GM10266 (cell line): ENCODE data around the gene MED12L.
A peak's percentile ranks its signal among the peaks of the same experiment; 100 is the strongest.

Experiments
- DNase-seq: peaks from one replicate; pipeline ENCODE4 v3.0.0; 2012; ENCODE audit errors: extremely low spot score
- TF ChIP-seq, protein P1 (sequence below): IDR thresholded peaks from 2 replicates; pipeline ENCODE4 v1.5.1; 2012; ENCODE audit warnings: mild to moderate bottlenecking, low read depth; ENCODE audit not compliant: control insufficient read depth, insufficient read depth; ENCODE audit errors: missing control alignments

MED12L gene

GRCh38 chr3:151205482-151205881, 120.0 kb downstream of the MED12L start:
- TF ChIP-seq, protein P1, sequence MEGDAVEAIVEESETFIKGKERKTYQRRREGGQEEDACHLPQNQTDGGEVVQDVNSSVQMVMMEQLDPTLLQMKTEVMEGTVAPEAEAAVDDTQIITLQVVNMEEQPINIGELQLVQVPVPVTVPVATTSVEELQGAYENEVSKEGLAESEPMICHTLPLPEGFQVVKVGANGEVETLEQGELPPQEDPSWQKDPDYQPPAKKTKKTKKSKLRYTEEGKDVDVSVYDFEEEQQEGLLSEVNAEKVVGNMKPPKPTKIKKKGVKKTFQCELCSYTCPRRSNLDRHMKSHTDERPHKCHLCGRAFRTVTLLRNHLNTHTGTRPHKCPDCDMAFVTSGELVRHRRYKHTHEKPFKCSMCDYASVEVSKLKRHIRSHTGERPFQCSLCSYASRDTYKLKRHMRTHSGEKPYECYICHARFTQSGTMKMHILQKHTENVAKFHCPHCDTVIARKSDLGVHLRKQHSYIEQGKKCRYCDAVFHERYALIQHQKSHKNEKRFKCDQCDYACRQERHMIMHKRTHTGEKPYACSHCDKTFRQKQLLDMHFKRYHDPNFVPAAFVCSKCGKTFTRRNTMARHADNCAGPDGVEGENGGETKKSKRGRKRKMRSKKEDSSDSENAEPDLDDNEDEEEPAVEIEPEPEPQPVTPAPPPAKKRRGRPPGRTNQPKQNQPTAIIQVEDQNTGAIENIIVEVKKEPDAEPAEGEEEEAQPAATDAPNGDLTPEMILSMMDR: no peak
- DNase-seq: no peak

DNA sequence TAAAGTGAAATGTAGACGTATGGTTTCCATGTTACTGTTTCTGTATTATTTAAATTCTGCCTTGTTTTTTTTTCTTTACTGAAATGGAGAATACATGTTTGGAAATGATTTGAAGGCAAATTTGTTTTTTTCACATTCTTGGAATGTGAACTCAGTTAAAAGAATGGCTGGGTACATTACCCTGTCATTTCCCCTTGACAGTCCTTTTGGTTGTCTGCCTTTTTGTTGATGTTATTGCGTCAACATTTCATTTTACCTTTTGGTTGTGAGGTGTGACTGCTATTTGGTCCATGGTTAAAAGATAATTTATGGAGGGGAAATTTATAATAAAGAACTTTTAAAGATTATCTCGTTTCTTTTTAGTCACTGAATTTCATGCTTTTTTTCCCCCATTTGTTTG, 120.7 kb downstream of the MED12L start:
- DNase-seq: no peak
- TF ChIP-seq, protein P1: no peak

- no peak for DNase-seq
- TF ChIP-seq, protein P1: no peak
Observed at GRCh38 chr3:151209654-151210053, 124.2 kb downstream of the MED12L start.

DNA sequence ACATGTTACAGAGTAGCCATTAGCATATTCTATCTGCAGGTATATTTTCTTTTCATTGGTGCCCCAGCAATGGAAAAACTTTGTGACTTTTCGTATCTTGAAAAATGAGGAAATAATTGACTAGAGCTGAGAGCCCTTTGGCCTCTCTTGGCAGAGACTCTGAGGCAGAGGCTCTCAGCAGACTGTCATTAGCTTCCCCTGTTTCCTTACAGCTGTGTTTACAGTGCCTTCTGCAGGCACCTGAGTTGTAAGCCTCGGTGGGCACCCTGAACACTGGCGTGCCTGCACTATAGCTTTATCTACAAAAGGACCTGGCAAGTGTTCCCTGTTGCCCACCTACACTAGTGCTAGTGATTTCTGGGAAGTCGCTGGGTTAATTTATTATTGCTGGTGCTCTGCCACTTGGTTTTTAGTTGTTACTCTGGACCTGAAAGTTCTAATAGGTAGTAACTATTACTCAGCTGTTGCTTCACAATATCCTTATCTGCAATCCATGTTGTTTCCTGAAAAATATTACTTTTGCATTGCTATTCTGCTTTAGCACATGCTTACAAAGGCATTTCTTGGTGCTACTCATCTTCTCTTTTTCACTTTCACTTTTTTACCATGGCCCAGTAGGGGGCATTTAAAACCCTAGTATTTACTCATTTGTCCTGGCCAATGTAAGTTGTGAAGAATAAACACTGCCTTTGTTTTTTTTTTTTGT, 125.4 kb downstream of the MED12L start:
- DNase-seq: no peak
- TF ChIP-seq, protein P1: peak; percentile 24

GRCh38 chr3:151213151-151213550, 127.7 kb downstream of the MED12L start:
- DNase-seq: no peak
- TF ChIP-seq, protein P1: no peak

DNA sequence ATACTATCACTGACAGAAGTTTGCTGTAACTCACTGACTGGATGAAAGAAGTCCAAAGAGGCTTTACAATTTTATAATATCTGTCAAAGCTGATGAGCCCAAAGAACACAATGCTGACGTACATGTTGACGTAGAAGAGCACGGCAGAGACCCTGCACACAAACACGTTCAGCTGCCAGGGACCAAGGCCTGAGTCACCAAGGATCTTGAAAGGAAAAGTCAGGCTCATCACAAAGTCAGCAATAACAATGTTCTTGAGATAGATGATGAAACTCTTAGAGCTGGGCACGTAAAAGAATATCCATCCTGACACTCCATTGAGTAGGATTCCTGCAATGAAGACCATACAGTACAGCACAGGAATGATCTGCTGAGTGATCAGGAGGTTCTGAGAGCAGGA, 128.4 kb downstream of the MED12L start:
- DNase-seq: no peak
- TF ChIP-seq, protein P1: no peak

GRCh38 chr3:151214459-151214858, 129.0 kb downstream of the MED12L start:
- no peak for DNase-seq
- TF ChIP-seq, protein P1: no peak
